NCI-H460 (cell line): ENCODE data around the gene AP2A2. TPM values are rescaled to one million over a fixed set of nuclear protein-coding genes. Genes with fewer than 3 reads are reported as not detected.
A peak's percentile ranks its signal among the peaks of the same experiment; 100 is the strongest.

Source experiments
- DNase-seq: peaks from one replicate; pipeline ENCODE4 v3.0.0-alpha.2; 2016; ENCODE audit warnings: low read depth; ENCODE audit errors: extremely low read depth
- total RNA-seq: library from RNA; depleted of rRNA; stranded (reverse); fragments of >200 nt; shearing (Covaris generic); gene quantifications from 2 replicates; pipeline ENCODE4 v1.2.3, GENCODE V29; 2014

Gene AP2A2
- total RNA-seq, 1 experiment from 2014 or later, result 25.1 TPM

DNA sequence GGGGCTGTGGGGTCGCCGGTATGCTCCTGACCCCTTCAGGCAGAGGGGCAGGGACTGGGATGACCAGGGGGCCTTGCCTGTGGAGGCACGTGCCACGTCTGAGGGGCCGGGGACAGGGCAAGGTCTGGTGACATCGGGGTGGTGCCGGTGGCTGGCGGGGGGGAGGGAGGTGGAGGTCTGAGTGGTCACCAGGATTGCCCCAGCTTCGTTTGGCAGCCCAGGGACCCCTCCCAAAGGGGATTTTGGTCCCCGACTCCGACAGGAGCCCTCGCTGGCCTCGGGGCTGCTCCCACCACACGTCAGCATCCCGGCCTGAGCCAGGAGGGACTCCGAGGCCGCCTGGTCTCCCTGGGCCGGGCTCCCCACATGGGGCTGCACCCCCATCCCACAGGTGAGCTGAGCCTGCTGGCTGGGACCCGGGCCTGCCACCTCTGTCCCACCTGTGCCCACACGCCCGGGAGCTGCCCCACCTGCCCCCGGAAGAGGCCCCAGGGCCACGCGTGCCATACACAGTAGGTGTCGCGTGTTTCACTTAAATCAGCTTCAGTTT, 111.9 kb downstream of the AP2A2 start:
- DNase-seq, result no peak

DNA sequence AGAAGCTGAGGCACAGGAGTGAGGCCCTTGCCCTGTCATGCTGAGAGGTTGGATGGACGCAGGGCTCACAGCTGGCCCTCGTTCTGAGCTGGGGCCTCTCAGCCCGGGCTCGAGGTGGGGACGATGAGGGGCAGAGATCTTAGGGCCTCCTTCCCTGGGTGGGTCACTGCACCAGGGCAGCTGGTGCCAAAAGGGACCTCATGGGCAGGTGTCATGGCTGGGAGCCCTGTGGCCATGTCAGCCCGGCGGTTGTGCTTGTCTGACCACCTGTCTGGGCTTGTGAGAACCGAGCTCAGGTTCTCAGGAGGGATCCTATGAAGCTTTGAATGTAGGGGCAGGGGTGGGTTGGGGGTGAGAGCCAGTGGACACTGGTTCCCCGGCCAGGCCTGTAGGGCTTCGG, 112.7 kb downstream of the AP2A2 start:
- no peak for DNase-seq

DNA sequence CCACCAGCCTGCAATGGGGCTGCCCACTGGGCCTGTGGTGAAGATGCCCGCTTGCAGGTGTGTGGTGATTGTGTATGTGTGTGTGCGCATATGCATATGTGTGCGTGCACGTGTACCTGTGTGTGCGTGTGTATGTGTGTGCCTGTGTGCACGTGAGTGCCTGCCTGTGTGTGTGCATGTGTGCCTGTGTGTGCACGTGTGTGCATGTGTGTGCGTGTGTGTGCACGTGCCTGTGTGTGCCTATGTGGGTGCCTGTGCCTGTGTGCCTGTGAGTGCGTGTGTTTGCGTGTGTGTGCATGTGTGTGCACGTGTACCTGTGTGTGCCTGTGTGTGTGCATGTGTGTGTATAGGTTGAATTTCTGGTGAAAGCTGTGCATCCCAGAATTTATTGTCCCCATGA, 113.3 kb downstream of the AP2A2 start:
- DNase-seq, result no peak

DNA sequence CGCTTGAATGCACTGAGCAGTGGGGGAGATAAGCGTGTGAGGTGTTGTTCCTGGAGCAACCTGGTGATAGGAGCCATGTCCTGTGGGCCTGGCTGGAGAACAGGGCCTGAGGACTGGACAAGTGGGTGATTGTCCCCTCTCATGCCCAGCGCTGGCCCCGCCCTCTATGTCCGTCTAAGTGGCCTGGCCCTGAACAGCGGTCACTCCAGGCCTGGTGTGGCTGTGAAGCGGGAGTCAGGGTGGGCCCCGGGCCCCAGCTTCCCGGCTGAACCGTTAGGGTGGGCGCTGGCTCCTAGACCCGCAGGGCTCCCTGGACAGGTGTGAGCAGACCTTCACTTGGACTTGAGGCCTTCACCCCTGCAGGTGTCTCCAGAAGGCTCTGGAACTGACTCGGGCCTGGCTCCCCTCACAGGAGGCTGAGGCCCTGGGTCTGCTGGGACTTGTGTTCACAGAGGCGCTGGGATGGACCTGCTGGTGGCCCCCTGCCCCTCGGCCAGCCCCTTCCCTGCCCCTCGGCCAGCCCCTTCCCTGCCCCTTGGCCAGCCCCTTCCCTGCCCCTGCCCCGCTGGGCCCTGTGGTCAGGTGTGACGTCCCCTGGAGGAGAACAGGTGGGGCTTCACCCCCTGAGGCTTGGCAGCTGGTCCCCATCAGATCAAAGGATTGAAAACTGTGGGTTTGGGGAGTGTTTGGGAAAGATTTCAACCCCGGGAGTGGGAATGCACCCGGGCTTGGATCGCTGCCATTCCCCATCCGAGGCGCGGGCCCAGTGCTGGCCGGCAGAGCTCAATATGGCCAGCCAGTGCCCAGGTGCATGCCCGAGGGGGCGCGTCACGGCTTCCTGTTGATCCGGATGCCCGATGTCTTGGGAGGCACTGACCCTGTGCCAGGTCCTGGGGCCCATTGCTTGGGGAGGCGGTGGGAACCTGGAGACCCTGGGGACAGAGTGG, 114.1 kb downstream of the AP2A2 start:
- no peak for DNase-seq

DNA sequence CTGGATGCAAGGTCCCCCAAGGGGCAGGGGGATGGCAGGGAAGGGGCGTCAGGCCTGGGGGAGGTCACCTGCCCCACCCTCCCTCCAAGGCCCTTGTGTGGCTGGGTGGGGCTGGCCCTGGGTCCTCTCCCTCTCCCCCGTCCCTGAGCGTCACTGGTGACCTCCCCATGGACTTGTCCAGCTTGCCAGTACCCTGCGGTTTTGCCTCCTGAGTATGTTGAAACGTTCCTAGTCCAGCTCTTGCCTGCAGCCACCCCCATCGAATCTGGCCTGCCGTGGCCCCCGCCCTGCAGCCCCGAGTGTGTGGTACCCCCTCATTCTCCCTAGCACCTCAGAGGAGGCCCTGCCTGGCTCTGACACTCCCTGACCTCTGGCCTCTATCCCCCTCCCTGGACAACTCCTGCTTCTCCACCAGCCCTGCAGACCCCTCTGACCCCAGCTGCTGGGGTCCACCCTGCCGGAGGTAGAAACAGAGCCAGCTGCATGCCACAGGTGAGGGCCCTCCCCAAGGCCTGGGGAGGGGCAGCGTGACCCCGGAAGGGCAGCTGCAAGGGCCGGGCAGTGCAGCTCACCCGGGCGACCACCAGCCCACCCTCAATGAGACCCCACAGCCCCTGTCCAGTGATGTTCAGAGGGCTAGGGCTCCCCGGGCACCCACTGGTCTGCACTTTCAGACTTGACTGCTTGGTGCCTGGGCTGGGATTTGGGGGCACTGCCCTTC, 114.9 kb downstream of the AP2A2 start:
- no peak for DNase-seq

DNA sequence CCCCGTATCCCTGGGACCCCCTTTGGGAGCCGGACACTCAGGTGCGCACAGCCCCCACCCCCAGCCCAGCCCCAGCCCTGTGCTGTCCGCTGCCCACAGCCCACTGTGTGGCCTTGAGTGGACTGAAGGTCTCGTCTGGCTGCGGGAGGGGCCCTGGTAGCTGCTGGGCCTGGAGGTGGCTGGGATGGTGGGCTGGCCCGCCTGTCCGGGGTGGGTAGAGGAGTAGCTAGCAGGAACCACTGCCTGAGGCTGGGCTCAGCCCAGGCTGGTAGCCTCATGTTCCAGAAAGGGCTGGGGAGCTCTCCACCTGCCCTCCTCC, 115.4 kb downstream of the AP2A2 start:
- DNase-seq, result no peak

DNA sequence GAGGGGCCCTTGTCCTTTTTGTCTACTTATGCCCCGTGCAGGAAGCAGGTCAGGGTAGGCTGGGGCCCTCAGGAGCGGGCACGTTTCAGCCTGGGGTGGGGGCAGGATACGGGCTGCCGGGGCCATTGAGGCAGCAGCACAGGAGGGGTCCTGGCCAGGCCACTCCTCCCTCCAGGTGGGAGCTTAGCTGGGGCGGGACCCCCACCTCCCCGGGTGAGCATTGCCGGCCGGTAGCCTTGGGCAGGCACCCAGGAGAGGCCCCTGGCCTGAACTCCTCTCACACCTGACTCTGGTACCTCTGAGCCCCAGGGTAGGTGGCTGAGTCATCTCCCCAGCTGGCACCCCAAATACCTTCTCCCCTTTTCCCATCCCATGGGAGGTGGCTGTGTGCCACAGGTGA, 115.8 kb downstream of the AP2A2 start:
- no peak for DNase-seq

DNA sequence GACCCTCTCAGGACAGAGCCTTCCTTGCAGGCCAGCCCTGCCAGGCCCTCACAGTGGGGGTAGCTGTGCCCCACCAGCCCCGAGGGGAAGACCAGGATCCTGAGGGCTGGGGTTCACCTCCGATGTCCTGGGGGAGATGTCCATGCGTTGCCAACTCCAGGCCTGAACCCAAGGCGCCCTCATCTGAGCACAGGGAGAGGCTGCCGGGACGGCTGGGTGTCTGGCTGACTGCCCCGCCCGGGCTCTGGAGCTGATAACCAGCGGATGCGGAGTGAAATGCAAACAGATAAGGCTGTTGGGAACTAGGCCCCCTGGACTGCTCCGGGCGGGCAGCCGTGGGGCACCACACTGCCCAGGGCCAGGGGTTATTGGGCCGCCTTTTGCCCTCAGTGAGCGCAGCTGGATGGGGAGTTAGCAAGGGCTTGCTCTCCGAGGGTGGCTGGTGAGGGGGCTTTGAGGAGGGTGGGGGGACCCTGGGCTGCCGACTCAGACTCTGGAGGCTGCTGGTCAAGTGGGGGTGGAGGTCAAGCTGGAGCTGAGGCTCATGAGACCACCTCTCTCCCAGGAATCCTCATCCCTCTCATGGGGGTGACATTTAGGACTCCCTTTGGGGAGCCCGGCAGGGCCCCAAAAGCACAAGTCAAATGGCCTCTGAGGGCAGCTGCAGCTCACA, 116.4 kb downstream of the AP2A2 start:
- DNase-seq, result no peak

DNA sequence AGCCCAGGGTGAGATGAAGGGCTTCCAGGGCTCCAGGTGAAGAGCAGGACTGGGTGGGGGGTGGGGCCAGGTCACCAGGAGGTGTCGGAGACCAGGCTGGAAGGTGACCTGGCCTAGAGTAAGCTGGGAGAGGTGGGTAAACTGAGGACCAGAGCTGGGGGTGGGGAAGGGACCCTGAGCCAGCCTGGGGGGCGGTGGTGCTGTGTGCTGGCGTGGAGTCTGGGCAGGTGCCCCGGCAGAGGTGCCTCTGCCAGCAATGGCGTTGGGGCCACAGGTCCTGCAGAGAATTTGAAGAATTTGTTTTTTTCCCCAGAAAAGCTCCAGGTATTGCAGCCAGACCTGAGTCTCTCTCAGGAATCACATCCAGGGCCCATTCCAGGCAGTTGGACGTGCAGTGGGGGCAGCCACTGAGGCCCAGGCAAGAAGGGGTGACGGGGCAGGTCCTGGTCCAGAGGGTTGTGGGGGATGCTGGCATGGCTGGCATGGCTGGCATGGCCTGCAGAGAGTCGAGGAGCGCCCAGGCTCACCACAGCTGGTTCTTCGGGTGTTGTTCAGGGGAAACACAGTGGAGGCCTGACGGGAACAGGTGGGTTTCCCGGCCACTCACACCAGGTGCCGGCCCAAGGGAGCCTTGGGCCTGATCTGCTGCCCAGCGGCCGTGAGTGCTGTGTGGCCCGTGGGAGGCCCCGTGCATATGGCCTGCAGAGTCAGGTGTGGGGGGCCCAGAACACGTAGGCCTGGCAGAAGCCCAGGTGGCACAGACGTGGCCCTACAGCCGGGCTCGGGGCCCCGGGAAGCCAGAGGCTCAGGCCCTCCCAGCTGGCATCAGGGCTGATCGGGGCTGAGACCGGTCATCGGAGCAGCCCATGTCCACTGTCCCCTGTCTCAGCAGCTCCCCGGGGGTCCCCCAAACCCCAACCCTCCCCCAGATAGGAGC, 117.2 kb downstream of the AP2A2 start:
- DNase-seq, result no peak

DNA sequence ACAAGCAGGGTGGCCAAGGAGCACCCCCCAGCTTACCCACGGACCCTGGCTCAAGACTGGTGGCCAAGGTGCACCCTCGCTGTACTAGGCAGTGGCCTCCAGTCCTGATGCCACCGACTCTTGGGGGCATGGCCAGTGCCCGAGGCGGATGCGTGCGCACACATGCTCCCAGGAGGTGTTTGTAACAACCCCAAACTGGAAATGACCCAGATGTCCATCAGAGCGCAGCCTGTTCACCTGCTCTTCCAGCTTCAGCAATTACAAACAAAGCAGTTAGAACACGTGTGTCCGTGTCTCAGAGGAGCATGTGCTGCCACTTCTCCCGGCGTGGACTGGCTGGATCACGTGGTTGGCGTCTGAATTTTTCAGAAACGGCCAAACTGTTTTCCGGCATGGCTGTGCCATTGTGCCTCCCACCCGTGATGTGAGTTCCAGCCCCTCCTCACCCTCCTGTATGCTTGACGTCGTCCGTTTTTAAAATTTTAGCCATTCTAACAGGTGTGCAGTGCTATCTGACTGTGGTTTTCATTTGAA, 118.0 kb downstream of the AP2A2 start:
- DNase-seq, result no peak

DNA sequence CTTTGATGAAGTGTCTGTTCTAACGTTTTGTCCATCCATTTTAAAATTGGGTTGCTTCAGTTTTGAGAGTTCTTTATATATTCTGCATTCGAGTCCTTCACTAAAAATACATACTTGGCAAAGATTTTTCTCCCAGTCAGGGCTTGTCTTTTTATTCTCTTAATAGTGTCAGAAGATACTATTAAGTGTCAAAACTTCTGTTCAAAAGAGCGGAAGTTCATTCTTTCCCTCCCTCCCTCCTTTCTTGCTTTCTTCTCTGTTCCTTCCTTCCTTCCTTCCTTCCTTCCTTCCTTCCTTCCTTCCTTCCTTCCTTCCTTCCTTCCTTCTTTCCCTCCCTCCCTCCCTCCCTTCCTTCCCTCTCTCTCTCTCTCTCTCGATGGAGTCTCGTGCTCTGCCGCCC, 118.5 kb downstream of the AP2A2 start:
- DNase-seq, result no peak

DNA sequence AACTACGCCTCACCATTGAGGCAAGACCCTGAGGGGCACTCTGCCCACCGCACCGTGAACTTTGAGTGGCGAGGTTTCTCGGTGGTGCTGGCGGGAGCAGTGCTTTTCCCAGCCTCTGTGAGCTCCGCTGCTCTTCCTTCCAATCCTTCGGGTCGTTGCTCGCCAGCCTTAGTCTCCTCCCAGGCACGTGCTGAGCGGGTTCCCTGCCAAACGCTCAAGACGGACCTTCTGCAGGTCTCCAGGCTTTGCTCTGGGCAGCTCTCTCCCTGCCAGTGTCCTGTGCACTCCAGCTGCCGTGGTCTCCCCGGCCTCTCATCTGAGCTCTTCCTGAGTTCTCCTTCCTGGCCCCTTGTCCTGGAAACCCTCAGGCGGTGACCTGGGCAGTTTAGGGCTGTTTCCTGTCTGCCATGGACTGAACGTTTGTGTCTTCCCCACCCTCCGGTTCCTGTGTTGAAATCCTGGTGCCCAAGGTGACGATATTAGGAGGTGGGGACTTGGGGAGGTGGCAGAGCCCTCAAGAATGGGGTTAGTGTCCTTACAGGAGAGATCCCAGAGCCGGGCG, 122.0 kb downstream of the AP2A2 start:
- no peak for DNase-seq

DNA sequence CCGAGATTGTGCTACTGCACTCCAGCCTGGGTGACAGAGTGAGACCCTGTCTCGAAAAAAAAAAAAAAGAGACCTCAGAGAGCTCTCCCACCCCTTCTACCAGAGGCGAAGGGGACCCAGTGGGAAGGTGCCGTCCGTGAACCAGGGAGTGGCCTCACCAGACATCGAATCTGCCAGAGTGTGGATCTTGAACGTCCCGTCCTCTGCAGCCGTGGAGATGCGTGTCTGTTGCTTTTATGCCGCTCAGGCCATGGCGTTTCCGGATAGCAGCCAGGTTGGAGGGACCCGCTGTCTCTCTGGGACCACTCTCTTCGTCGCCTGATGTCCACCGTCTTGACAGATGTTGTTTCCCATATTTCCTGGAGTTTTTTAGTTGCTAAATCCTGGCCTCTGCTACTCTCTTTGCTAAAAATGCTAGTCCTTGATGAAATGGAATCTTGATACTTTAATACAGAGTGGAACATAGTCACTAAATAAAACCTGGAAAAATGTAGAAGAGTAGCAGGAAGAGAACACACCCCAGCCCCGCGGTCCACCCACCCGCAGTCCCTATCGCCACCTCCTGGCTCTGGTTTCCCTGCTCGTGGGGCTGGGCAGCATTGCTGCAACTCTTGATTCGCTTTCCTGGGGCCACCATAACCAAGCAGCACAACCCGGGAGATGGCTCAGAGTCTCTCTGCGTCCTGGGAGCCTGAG, 122.9 kb downstream of the AP2A2 start:
- DNase-seq, result no peak

DNA sequence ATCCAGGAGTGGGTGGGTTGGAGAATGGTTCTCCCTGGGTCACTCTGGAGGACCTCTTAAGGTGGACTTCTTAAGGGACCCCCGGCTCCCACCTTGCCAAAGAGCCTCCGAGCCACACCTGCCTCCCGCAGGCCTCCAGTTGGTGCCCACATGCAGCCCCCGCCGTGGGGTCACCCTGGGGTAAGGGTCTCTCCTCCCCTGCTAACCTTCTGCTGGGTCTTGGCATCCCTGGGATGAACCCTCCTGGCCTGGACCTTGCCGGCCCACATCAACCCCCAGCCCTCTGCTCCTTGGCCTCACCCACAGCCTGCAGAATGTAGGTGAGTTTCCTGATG, 123.4 kb downstream of the AP2A2 start:
- DNase-seq, result no peak

DNA sequence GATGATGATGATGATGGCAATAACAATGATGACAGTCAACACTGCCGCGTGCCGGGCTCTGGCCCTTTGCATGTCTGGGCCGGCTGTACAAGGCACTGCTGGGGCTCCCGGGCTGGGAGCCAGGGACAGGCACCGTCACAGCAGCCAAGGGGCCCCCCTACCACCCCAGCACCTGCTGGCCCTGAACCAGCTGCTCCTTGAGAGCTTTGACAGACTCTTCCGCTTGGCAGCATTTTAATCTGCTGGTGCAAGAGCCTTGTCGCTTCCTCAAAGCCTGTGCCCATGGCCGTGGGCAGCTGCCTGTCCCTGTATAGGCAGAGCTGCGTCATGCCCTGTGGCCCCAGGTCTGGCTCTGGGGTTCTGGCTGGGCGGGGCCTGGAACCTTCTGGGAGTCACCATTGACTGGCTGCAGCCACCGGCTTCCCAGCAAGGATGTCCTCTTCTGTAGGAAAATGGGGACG, 123.8 kb downstream of the AP2A2 start:
- DNase-seq, result no peak

DNA sequence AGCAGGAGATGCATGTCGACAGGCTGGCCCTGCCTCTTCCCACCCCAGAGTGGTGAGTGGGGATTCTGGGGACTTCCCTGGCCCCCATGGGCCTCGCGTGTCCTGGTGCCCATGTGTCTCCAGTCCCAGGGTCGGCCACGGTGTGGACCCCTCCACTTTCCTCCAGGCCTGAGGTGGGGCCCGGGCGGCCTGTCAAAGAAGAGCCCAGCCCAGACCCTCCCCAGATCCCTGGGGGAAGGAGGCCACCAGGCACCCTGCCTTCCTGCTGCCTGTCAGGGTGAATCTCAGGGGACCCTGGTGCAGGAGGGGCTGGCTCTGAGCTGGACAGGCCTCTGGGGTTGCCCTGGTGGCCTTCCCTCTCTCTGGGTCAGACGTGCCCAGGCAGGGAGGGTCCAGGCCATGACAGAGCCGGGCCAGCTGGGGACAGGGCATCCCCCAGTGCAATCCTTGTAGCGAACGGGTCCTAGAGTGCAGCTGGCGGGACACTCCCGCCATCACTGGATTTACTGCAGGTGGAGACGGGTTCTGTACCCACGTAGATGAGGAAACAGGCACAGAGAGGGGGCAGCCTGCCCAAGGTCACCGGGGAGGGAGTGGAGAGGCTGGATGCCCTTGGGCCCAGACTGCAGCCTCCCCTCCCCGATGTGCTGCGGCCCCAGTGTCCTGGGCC, 124.4 kb downstream of the AP2A2 start:
- DNase-seq, result no peak

DNA sequence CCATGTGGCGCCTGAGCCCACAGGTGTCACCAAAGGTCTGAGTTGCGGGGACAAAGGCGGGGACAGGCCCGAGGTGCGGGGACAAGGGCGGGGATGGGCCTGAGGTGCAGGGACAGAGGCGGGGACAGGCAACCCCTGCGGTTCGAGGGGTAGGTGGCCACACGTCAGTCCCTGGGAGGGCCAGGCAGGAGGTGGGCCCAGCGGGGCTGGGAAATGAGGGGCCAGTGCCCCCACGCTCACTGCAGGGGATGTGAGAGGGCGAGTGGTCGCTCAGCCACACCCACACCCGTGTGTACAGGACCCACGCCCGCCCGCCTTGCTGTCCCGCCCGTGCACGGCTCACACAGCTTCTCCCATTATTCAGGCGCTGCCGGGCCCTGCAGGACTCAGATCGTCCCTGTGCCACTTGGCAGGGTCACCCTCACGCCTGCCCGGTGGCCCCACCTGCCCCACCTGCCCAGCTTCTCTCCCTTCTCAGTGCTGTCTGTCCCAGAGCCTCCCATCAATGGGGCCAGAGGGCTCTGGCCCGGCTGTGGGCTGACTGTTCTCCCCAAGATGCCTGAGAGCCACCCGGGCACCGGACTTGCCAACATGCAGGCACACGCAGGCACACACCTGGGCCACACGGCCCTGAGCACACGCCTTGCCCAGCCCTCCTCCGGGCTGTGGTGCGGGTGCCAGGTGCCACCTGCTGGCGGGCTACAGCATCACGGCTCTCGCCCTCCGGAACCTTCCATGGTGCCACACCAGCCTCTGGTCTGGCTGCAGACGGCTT, 125.1 kb downstream of the AP2A2 start:
- DNase-seq, result peak; percentile 51
